Activated CD4-positive, CD25-positive, alpha-beta regulatory T cell treated with anti-CD3 and anti-CD28 coated beads, Interleukin-2, amount 50 U/mL, for 16 hours (primary cell): ENCODE data around the gene PURB.
A peak's percentile ranks its signal among the peaks of the same experiment; 100 is the strongest.
"Not testable (repeated sequence)": the region's sequence is repeated elsewhere in the genome, so short reads cannot be mapped to it uniquely, and the experiment has no call there.

Source experiments
- DNase-seq: peaks from one replicate; pipeline ENCODE4 v3.0.0-alpha.2; 2020; ENCODE audit warnings: low read depth, low spot score

Gene PURB

GRCh38 chr7:44885394-44886317, at the start of gene PURB:
Gene PURB, minus strand, starts transcription at chr7:44885530. Its CDS starts 182 bp downstream, at chr7:44885348.
- DNase-seq, result peak; percentile 92

GRCh38 chr7:44935016-44935415, 49.7 kb upstream of the PURB start:
- DNase-seq, result no peak

- not testable (repeated sequence) for DNase-seq
These were observed 49.2 kb upstream of the PURB start for GRCh38 chr7:44934510-44934909.

- DNase-seq, result no peak
These were observed 45.6 kb upstream of the PURB start for GRCh38 chr7:44930921-44931320.

- no peak for DNase-seq
These were observed 37.0 kb upstream of the PURB start for GRCh38 chr7:44922351-44922694.

GRCh38 chr7:44921607-44922350, 36.4 kb upstream of the PURB start:
- peak; percentile 92 for DNase-seq

- no peak for DNase-seq
These were observed 34.8 kb upstream of the PURB start for GRCh38 chr7:44920119-44920518.

- no peak for DNase-seq
These were observed 32.7 kb upstream of the PURB start for GRCh38 chr7:44918029-44918428.

GRCh38 chr7:44917465-44917864, 32.1 kb upstream of the PURB start:
- DNase-seq, result no peak

- peak; percentile 38 for DNase-seq
These were observed 29.8 kb upstream of the PURB start for GRCh38 chr7:44914992-44915607.

GRCh38 chr7:44912775-44913347, 27.5 kb upstream of the PURB start:
- no peak for DNase-seq

GRCh38 chr7:44911911-44912310, 26.6 kb upstream of the PURB start:
- DNase-seq, result no peak

- DNase-seq, result no peak
These were observed 24.5 kb upstream of the PURB start for GRCh38 chr7:44909596-44910389.

- no peak for DNase-seq
These were observed 21.6 kb upstream of the PURB start for GRCh38 chr7:44906965-44907364.

- no peak for DNase-seq
These were observed 19.8 kb upstream of the PURB start for GRCh38 chr7:44905002-44905635.

GRCh38 chr7:44899443-44899842, 14.1 kb upstream of the PURB start:
- no peak for DNase-seq

- no peak for DNase-seq
These were observed 12.7 kb upstream of the PURB start for GRCh38 chr7:44898039-44898438.

- DNase-seq, result no peak
These were observed 12.0 kb upstream of the PURB start for GRCh38 chr7:44897309-44897708.

- no peak for DNase-seq
These were observed 9.7 kb upstream of the PURB start for GRCh38 chr7:44894888-44895580.

- DNase-seq, result no peak
These were observed 8.4 kb upstream of the PURB start for GRCh38 chr7:44893710-44894234.
